GM12865 (cell line): ENCODE data around the gene MRPL28.
"Not testable (repeated sequence)": the region's sequence is repeated elsewhere in the genome, so short reads cannot be mapped to it uniquely, and the experiment has no call there.

Source experiments
- DNase-seq: peaks from one replicate; pipeline ENCODE4 v3.0.0; 2010; ENCODE audit warnings: low read depth
- H3K4me3 ChIP-seq: 2 replicates; pipeline ENCODE4 v1.5.1; 2011; ENCODE audit warnings: mild to moderate bottlenecking, low read depth, low read length, control low read depth
- CTCF ChIP-seq: IDR thresholded peaks from 2 replicates; pipeline ENCODE4 v1.5.1; 2011; ENCODE audit warnings: low read length, control low read depth, low read depth, inconsistent platforms; ENCODE audit not compliant: insufficient read depth; ENCODE audit errors: missing control alignments

MRPL28 gene

GRCh38 chr16:370443-370842, at the start of gene MRPL28:
Gene MRPL28 (minus strand): TSS chr16:370538. CDS start chr16:370218, 320 bp downstream.
- H3K4me3 ChIP-seq = peak within 1 kb of the TSS; percentile 76
- TF ChIP-seq CTCF = no peak
- DNase-seq = peak; percentile 97

GRCh38 chr16:415170-415498, 44.8 kb upstream of the MRPL28 start:
- not testable (repeated sequence) for DNase-seq, H3K4me3 ChIP-seq

GRCh38 chr16:414395-415169, 44.2 kb upstream of the MRPL28 start:
- no peak for TF ChIP-seq CTCF
- H3K4me3 ChIP-seq = no peak overlapping the region
- no peak for DNase-seq

- TF ChIP-seq CTCF = no peak
- no peak overlapping the region for H3K4me3 ChIP-seq
- no peak for DNase-seq
These were observed 41.4 kb upstream of the MRPL28 start for GRCh38 chr16:411576-412265.

- DNase-seq = no peak
- TF ChIP-seq CTCF = no peak
- no peak overlapping the region for H3K4me3 ChIP-seq
These were observed 40.3 kb upstream of the MRPL28 start for GRCh38 chr16:410516-411178.

- TF ChIP-seq CTCF = no peak
- no peak for DNase-seq
- no peak overlapping the region for H3K4me3 ChIP-seq
These were observed 36.9 kb upstream of the MRPL28 start for GRCh38 chr16:407253-407652.

- no peak for TF ChIP-seq CTCF
- H3K4me3 ChIP-seq = no peak overlapping the region
- no peak for DNase-seq
These were observed 35.5 kb upstream of the MRPL28 start for GRCh38 chr16:405548-406506.
